HepG2 (cell line): ENCODE measurements around the gene ZNF101.

Source experiments
- BHLHE40 ChIP-seq: IDR thresholded peaks from 2 replicates; pipeline ENCODE4 v1.6.1; 2011; ENCODE audit warnings: low read length, improper control_type of control experiment
- BRCA1 ChIP-seq: sonication (generic); formaldehyde crosslinking; IDR thresholded peaks from 2 replicates; pipeline ENCODE4 v1.4.0; 2020; ENCODE audit warnings: missing genetic modification reagents
- CTCF ChIP-seq: sonication (generic); formaldehyde crosslinking; IDR thresholded peaks from 2 replicates; pipeline ENCODE4 v1.5.0; 2020; ENCODE audit warnings: mild to moderate bottlenecking, missing genetic modification reagents, moderate library complexity
- HCFC1 ChIP-seq: fragments of 150-350 bp; IDR thresholded peaks from 2 replicates; pipeline ENCODE4 v1.6.1; 2014; ENCODE audit warnings: low read depth, low read length
- NR2C2 ChIP-seq: sonication (generic); formaldehyde crosslinking; IDR thresholded peaks from 2 replicates; pipeline ENCODE4 v1.4.0; 2020; ENCODE audit warnings: missing genetic modification reagents, mild to moderate bottlenecking, moderate library complexity, borderline replicate concordance
- ONECUT2 ChIP-seq: sonication (generic); formaldehyde crosslinking; IDR thresholded peaks from 2 replicates; pipeline ENCODE4 v1.4.0; 2020; ENCODE audit warnings: missing genetic modification reagents
- POLR2AphosphoS2 ChIP-seq: IDR thresholded peaks from 2 replicates; pipeline ENCODE4 v1.6.1; 2011; ENCODE audit warnings: low read depth, low read length, improper control_type of control experiment
- SP1 ChIP-seq, 2 experiments: fragments of 450-650 bp in 1 of 2; sonication (generic) in 1 of 2; formaldehyde crosslinking in 1 of 2; IDR thresholded peaks; 2 replicates each; pipeline versions ENCODE4 v1.4.0 to v1.6.1; 2016 to 2020; ENCODE audit warnings: missing genetic modification reagents in 1 of 2
- ZBTB8A ChIP-seq: sonication (generic); formaldehyde crosslinking; IDR thresholded peaks from 2 replicates; pipeline ENCODE4 v1.4.0; 2020; ENCODE audit warnings: mild to moderate bottlenecking, low read depth, missing genetic modification reagents, borderline replicate concordance
- ZNF274 ChIP-seq: sonication (generic); formaldehyde crosslinking; IDR thresholded peaks from 2 replicates; pipeline ENCODE4 v1.5.1; 2020; ENCODE audit warnings: mild to moderate bottlenecking, missing genetic modification reagents
- TF ChIP-seq, protein P1 (sequence below): sonication (generic); formaldehyde crosslinking; IDR thresholded peaks from 2 replicates; pipeline ENCODE4 v1.8.0; 2022; ENCODE audit warnings: mild to moderate bottlenecking, missing genetic modification reagents; ENCODE audit not compliant: insufficient replicate concordance
- TF ChIP-seq, protein P2 (sequence below): IDR thresholded peaks from 2 replicates; pipeline ENCODE4 v1.6.1; 2012; ENCODE audit warnings: low read length, improper control_type of control experiment
- TF ChIP-seq, protein P3 (sequence below): sonication (generic); formaldehyde crosslinking; IDR thresholded peaks from 2 replicates; pipeline ENCODE4 v1.4.0; 2020; ENCODE audit warnings: low read depth, missing genetic modification reagents

- no peak for TF ChIP-seq ZNF274 (CRISPR knock-in tag)
- TF ChIP-seq CTCF (CRISPR knock-in tag): no peak
- TF ChIP-seq, protein P1, sequence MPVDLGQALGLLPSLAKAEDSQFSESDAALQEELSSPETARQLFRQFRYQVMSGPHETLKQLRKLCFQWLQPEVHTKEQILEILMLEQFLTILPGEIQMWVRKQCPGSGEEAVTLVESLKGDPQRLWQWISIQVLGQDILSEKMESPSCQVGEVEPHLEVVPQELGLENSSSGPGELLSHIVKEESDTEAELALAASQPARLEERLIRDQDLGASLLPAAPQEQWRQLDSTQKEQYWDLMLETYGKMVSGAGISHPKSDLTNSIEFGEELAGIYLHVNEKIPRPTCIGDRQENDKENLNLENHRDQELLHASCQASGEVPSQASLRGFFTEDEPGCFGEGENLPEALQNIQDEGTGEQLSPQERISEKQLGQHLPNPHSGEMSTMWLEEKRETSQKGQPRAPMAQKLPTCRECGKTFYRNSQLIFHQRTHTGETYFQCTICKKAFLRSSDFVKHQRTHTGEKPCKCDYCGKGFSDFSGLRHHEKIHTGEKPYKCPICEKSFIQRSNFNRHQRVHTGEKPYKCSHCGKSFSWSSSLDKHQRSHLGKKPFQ (CRISPR knock-in tag): no peak
- no peak for TF ChIP-seq POLR2AphosphoS2
- no peak for TF ChIP-seq NR2C2 (CRISPR knock-in tag)
- TF ChIP-seq HCFC1: no peak
- TF ChIP-seq, protein P2, sequence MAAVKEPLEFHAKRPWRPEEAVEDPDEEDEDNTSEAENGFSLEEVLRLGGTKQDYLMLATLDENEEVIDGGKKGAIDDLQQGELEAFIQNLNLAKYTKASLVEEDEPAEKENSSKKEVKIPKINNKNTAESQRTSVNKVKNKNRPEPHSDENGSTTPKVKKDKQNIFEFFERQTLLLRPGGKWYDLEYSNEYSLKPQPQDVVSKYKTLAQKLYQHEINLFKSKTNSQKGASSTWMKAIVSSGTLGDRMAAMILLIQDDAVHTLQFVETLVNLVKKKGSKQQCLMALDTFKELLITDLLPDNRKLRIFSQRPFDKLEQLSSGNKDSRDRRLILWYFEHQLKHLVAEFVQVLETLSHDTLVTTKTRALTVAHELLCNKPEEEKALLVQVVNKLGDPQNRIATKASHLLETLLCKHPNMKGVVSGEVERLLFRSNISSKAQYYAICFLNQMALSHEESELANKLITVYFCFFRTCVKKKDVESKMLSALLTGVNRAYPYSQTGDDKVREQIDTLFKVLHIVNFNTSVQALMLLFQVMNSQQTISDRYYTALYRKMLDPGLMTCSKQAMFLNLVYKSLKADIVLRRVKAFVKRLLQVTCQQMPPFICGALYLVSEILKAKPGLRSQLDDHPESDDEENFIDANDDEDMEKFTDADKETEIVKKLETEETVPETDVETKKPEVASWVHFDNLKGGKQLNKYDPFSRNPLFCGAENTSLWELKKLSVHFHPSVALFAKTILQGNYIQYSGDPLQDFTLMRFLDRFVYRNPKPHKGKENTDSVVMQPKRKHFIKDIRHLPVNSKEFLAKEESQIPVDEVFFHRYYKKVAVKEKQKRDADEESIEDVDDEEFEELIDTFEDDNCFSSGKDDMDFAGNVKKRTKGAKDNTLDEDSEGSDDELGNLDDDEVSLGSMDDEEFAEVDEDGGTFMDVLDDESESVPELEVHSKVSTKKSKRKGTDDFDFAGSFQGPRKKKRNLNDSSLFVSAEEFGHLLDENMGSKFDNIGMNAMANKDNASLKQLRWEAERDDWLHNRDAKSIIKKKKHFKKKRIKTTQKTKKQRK: no peak
- TF ChIP-seq SP1 (IDR thresholded peaks at IDR 0.05): no peak
- no peak for TF ChIP-seq SP1 (CRISPR knock-in tag; IDR thresholded peaks at IDR 0.05)
- no peak for TF ChIP-seq ONECUT2 (CRISPR knock-in tag)
- TF ChIP-seq, protein P3, sequence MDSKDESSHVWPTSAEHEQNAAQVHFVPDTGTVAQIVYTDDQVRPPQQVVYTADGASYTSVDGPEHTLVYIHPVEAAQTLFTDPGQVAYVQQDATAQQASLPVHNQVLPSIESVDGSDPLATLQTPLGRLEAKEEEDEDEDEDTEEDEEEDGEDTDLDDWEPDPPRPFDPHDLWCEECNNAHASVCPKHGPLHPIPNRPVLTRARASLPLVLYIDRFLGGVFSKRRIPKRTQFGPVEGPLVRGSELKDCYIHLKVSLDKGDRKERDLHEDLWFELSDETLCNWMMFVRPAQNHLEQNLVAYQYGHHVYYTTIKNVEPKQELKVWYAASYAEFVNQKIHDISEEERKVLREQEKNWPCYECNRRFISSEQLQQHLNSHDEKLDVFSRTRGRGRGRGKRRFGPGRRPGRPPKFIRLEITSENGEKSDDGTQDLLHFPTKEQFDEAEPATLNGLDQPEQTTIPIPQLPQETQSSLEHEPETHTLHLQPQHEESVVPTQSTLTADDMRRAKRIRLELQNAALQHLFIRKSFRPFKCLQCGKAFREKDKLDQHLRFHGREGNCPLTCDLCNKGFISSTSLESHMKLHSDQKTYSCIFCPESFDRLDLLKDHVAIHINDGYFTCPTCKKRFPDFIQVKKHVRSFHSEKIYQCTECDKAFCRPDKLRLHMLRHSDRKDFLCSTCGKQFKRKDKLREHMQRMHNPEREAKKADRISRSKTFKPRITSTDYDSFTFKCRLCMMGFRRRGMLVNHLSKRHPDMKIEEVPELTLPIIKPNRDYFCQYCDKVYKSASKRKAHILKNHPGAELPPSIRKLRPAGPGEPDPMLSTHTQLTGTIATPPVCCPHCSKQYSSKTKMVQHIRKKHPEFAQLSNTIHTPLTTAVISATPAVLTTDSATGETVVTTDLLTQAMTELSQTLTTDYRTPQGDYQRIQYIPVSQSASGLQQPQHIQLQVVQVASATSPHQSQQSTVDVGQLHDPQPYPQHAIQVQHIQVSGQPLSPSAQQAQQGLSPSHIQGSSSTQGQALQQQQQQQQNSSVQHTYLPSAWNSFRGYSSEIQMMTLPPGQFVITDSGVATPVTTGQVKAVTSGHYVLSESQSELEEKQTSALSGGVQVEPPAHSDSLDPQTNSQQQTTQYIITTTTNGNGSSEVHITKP (CRISPR knock-in tag): no peak
- no peak for TF ChIP-seq BHLHE40
- TF ChIP-seq BRCA1 (CRISPR knock-in tag): no peak
- no peak for TF ChIP-seq ZBTB8A (CRISPR knock-in tag)
Observed at GRCh38 chr19:19630062-19630414, 38.6 kb upstream of the ZNF101 start.
